Activated CD4-positive, alpha-beta memory T cell treated with anti-CD3 and anti-CD28 coated beads for 36 hours (primary cell): ENCODE data around the gene HHATL. TPM values are rescaled to one million over a fixed set of nuclear protein-coding genes. Genes with fewer than 3 reads are reported as not detected.

Experiments
- CTCF ChIA-PET: fragments of 350-600 bp; sonication (Branson Sonifier 250); formaldehyde crosslinking; loops from one replicate; lab custom pipeline; 2021; ENCODE audit warnings: antibody characterized with exemption, inconsistent platforms; lab: Charles Lee
- POLR2A ChIA-PET: fragments of 350-600 bp; sonication (Branson Sonifier 250); formaldehyde crosslinking; loops from one replicate; lab custom pipeline; 2021; ENCODE audit warnings: antibody characterized with exemption; lab: Charles Lee
- DNase-seq: peaks from one replicate; pipeline ENCODE4 v3.0.0-alpha.2; 2020
- H3K27ac Mint-ChIP-seq: one replicate; pipeline ENCODE4 v1.8.0; 2021; ENCODE audit warnings: mixed read lengths
- H3K27me3 Mint-ChIP-seq: one replicate; pipeline ENCODE4 v1.8.0; 2021; ENCODE audit warnings: mixed read lengths
- H3K36me3 Mint-ChIP-seq: one replicate; pipeline ENCODE4 v1.8.0; 2021; ENCODE audit warnings: mixed read lengths
- H3K4me1 Mint-ChIP-seq: one replicate; pipeline ENCODE4 v1.8.0; 2021; ENCODE audit warnings: low read depth, mixed read lengths
- H3K4me3 Mint-ChIP-seq: one replicate; pipeline ENCODE4 v1.8.0; 2021; ENCODE audit warnings: mild to moderate bottlenecking, mixed read lengths
- H3K9me3 Mint-ChIP-seq: one replicate; pipeline ENCODE4 v1.8.0; 2021; ENCODE audit warnings: mixed read lengths
- intact Hi-C: fragments of 100-400 bp; cut with micrococcal nuclease; formaldehyde crosslinking; loops from one replicate; pipeline ENCODE4 v1.15.1; 2023
- total RNA-seq, 2 experiments: library from RNA; stranded (reverse); gene quantifications; one replicate each; pipeline ENCODE4 v1.2.3, GENCODE V29; 2021

The HHATL gene, protein sequence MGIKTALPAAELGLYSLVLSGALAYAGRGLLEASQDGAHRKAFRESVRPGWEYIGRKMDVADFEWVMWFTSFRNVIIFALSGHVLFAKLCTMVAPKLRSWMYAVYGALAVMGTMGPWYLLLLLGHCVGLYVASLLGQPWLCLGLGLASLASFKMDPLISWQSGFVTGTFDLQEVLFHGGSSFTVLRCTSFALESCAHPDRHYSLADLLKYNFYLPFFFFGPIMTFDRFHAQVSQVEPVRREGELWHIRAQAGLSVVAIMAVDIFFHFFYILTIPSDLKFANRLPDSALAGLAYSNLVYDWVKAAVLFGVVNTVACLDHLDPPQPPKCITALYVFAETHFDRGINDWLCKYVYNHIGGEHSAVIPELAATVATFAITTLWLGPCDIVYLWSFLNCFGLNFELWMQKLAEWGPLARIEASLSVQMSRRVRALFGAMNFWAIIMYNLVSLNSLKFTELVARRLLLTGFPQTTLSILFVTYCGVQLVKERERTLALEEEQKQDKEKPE
- not detected for total RNA-seq

- Mint-ChIP-seq H3K9me3 (no peaks in the 10 kb centered on the region), H3K27ac (no peak within 1 kb of the TSS), H3K4me1 (peaks cover 6% of the 10 kb centered on the region), H3K36me3 (no peaks in the 10 kb centered on the region), H3K4me3 (no peak within 1 kb of the TSS), H3K27me3 (no peaks in the 10 kb centered on the region)
- DNase-seq: no peak
- intact Hi-C loops: no loop called here
- ChIA-PET POLR2A (interaction anchor here (0.9 kb wide), 1 partner anchor 50 kb away, joined by 3 read pairs; no protein-coding TSS in a partner anchor), CTCF (interaction anchor here (0.9 kb wide), 1 partner anchor 154 kb away, joined by 3 read pairs; no protein-coding TSS in a partner anchor)
Measured at GRCh38 chr3:42702066-42702951, at the start of gene HHATL. Gene HHATL, minus strand, starts transcription at chr3:42702798. Its CDS starts 1,972 bp downstream, at chr3:42700826.

DNA sequence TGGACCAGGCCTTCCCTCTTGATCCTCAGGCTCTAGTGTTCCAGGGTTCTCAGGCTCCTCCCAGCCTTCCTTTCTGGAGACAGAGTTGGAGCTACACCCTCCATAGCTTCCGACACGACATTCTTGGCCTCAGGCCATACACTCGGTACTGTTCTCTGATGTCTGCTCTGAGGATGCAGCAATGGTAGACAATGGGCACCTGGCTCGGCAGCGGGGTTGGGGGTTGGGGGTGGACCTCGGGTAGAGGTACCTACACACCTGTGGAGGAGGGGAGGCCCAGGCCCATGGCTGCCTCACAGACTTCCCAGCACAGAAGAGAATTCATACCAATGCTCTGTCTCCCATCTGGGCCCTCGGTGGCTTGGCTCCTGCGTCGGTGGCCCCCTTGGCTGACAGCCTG lies 49.0 kb upstream of the HHATL start:
- intact Hi-C loops: no loop called here
- DNase-seq: no peak
- H3K27me3 Mint-ChIP-seq: no peaks in the 10 kb centered on the region
- H3K9me3 Mint-ChIP-seq: no peaks in the 10 kb centered on the region
- POLR2A ChIA-PET: no interaction called here
- no peak overlapping the region for H3K4me3 Mint-ChIP-seq
- H3K27ac Mint-ChIP-seq: no peak overlapping the region
- no peaks in the 10 kb centered on the region for H3K36me3 Mint-ChIP-seq
- H3K4me1 Mint-ChIP-seq: peaks cover 25% of the 10 kb centered on the region
- CTCF ChIA-PET: no interaction called here

DNA sequence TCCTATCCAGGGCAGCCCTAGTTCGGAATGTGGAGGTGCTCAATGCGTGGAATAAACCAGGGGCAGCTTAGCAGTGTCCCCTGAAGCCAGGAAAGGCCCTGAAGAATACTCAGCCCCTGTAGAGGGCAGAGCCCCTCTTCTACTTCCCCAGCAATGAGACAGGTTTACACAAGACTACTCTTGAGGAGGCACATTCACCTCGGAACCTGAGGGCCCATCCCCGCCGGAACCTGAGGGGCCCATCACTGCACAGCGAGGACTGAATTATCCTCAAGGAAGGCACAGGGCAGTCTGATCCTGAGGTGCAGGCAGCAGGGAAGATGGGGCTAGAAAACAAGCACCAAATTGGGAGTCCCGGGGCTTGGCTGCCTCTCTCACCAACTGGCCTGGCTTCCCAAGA lies 48.2 kb upstream of the HHATL start:
- Mint-ChIP-seq H3K27ac (no peak overlapping the region), H3K27me3 (no peaks in the 10 kb centered on the region), H3K4me3 (no peak overlapping the region), H3K36me3 (no peaks in the 10 kb centered on the region), H3K9me3 (no peaks in the 10 kb centered on the region), H3K4me1 (peaks cover 25% of the 10 kb centered on the region)
- ChIA-PET CTCF (interaction anchor here (1.7 kb wide), 1 partner anchor 201 kb away, joined by 4 read pairs; no protein-coding TSS in a partner anchor), POLR2A (no interaction called here)
- DNase-seq: no peak
- intact Hi-C loops: no loop called here

DNA sequence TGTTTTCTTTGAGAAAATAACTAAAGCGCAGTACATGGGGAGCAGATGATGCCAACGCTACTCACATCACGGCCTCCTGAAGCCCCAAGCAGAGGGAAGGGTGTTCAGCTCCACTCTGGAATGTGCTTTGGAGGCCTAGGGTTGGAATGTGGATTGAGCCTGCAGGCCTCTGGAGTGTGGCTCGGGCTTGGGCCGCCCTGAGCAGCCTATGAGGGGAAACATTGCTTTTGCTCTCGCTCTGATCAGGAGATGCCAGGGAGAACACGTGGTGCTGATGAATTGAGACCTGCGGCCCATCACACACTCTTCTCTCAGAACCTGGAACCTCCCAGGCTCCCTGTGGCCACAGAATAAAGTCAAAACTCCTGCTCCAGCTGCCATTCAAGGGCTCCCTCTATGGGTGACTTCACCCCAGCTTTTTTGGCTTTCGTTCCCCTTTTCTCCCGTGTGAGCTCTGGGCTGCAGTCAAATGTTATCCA lies 47.2 kb upstream of the HHATL start:
- Mint-ChIP-seq H3K9me3 (no peaks in the 10 kb centered on the region), H3K4me3 (no peak overlapping the region), H3K27ac (no peak overlapping the region), H3K27me3 (no peaks in the 10 kb centered on the region), H3K4me1 (peaks cover 25% of the 10 kb centered on the region), H3K36me3 (no peaks in the 10 kb centered on the region)
- ChIA-PET CTCF (interaction anchor here (1.2 to 1.7 kb wide), 2 partner anchors 135 to 200 kb away, joined by 4 read pairs; no protein-coding TSS in a partner anchor), POLR2A (no interaction called here)
- peak; percentile 17 for DNase-seq
- intact Hi-C loops: loop anchor here (5.0 kb wide), 1 partner anchor 192 kb away; no protein-coding TSS in a partner anchor

- Mint-ChIP-seq H3K4me3 (no peak overlapping the region), H3K27me3 (no peaks in the 10 kb centered on the region), H3K9me3 (no peaks in the 10 kb centered on the region), H3K4me1 (peaks cover 25% of the 10 kb centered on the region), H3K27ac (no peak overlapping the region), H3K36me3 (no peaks in the 10 kb centered on the region)
- no peak for DNase-seq
- CTCF ChIA-PET: interaction anchor here (1.2 kb wide), 1 partner anchor 135 kb away, joined by 4 read pairs; no protein-coding TSS in a partner anchor
- intact Hi-C loops: loop anchor here (5.0 kb wide), 1 partner anchor 192 kb away; no protein-coding TSS in a partner anchor
- POLR2A ChIA-PET: no interaction called here
Measured at GRCh38 chr3:42749025-42749752, 46.6 kb upstream of the HHATL start.

DNA sequence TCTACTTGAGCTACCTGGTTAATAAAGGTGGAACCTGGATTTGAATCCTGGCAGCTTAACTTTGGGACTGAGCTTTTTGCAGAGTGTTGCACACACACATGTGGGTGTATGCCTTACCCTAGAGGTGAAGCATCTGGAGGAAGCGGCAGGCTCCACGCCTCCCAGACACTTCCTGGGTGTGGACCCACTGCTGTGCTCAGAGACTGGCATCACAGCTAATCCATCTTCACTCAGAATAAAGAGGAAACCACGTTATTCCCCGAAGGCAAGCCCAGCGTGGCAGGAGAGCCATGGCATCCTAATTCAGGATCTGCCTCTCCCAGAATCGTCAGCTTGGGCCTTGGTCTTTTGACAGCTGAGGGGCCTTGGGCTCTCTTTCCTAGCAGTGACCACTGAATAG lies 45.0 kb upstream of the HHATL start:
- intact Hi-C loops: loop anchor here (5.0 kb wide), 1 partner anchor 190 kb away; no protein-coding TSS in a partner anchor
- peak; percentile 32 for DNase-seq
- no peak overlapping the region for H3K4me3 Mint-ChIP-seq
- POLR2A ChIA-PET: no interaction called here
- no peaks in the 10 kb centered on the region for H3K9me3 Mint-ChIP-seq
- CTCF ChIA-PET: interaction anchor here (0.8 to 1.5 kb wide), 2 partner anchors 165 to 203 kb away, joined by 3 read pairs; no protein-coding TSS in a partner anchor
- H3K27ac Mint-ChIP-seq: no peak overlapping the region
- H3K27me3 Mint-ChIP-seq: no peaks in the 10 kb centered on the region
- peaks cover 29% of the 10 kb centered on the region for H3K4me1 Mint-ChIP-seq
- H3K36me3 Mint-ChIP-seq: no peaks in the 10 kb centered on the region

- no peak overlapping the region for H3K27ac Mint-ChIP-seq
- DNase-seq: no peak
- ChIA-PET POLR2A (interaction anchor here (1.1 kb wide), 1 partner anchor 165 kb away, joined by 4 read pairs; the partner anchor contains the start of gene SEC22C), CTCF (interaction anchor here (0.7 to 3.1 kb wide), 12 partner anchors 9 to 245 kb away, joined by 3 to 31 read pairs (median 4); partner anchors contain the start of genes SEC22C and VIPR1)
- H3K27me3 Mint-ChIP-seq: no peaks in the 10 kb centered on the region
- H3K36me3 Mint-ChIP-seq: no peaks in the 10 kb centered on the region
- H3K4me1 Mint-ChIP-seq: peaks cover 29% of the 10 kb centered on the region
- no peak overlapping the region for H3K4me3 Mint-ChIP-seq
- intact Hi-C loops: loop anchor here (5.0 kb wide), 1 partner anchor 189 kb away; no protein-coding TSS in a partner anchor
- no peaks in the 10 kb centered on the region for H3K9me3 Mint-ChIP-seq
Measured at GRCh38 chr3:42746455-42747450, 44.2 kb upstream of the HHATL start.

GRCh38 chr3:42745776-42746454 lies 43.3 kb upstream of the HHATL start:
- Mint-ChIP-seq H3K27ac (no peak overlapping the region), H3K27me3 (no peaks in the 10 kb centered on the region), H3K36me3 (no peaks in the 10 kb centered on the region), H3K9me3 (no peaks in the 10 kb centered on the region), H3K4me1 (peaks cover 29% of the 10 kb centered on the region), H3K4me3 (no peak overlapping the region)
- CTCF ChIA-PET: interaction anchor here (0.5 to 3.1 kb wide), 17 partner anchors 10 to 244 kb away, joined by 3 to 31 read pairs (median 4); partner anchors contain the start of genes SEC22C and VIPR1
- DNase-seq: no peak
- POLR2A ChIA-PET: interaction anchor here (1.1 kb wide), 1 partner anchor 164 kb away, joined by 4 read pairs; the partner anchor contains the start of gene SEC22C
- intact Hi-C loops: loop anchor here (5.0 kb wide), 1 partner anchor 189 kb away; no protein-coding TSS in a partner anchor

DNA sequence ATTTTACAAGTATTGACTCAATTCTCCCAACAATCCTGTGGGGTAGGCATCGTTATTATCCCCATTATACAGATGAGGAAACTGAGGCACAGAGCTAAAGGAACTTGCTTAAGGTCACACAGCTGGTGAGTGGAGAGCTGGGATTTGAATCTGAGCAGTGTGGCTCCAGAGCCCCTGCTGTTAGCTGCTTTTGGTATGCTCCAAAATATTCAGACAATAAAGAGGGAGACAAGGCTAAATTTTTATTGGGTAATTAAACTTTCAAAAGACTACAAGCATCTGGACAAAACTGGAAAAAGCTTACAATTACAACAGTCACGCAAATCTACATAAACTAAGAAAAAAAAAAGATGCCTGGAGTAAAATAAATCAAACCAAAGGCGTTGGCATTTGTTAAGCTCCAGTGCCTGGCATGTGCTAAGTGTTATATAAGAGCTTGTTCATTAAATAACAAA lies 42.7 kb upstream of the HHATL start:
- peaks cover 29% of the 10 kb centered on the region for H3K4me1 Mint-ChIP-seq
- ChIA-PET POLR2A (interaction anchor here (1.1 kb wide), 1 partner anchor 163 kb away, joined by 4 read pairs; the partner anchor contains the start of gene SEC22C), CTCF (interaction anchor here (0.7 to 3.1 kb wide), 12 partner anchors 10 to 243 kb away, joined by 3 to 31 read pairs (median 6); partner anchors contain the start of genes SEC22C and VIPR1)
- no peaks in the 10 kb centered on the region for H3K27me3 Mint-ChIP-seq
- H3K36me3 Mint-ChIP-seq: no peaks in the 10 kb centered on the region
- no peak overlapping the region for H3K27ac Mint-ChIP-seq
- DNase-seq: no peak
- H3K4me3 Mint-ChIP-seq: no peak overlapping the region
- intact Hi-C loops: loop anchor here (5.0 kb wide), 1 partner anchor 188 kb away; no protein-coding TSS in a partner anchor
- no peaks in the 10 kb centered on the region for H3K9me3 Mint-ChIP-seq
